Measurements from ENCODE around the gene LMNA. TPM values are rescaled to one million over a fixed set of nuclear protein-coding genes. Genes with fewer than 3 reads are reported as not detected.

Gene LMNA
- total RNA-seq, 1 experiment from 2014 or later = 51.0 TPM

DNA sequence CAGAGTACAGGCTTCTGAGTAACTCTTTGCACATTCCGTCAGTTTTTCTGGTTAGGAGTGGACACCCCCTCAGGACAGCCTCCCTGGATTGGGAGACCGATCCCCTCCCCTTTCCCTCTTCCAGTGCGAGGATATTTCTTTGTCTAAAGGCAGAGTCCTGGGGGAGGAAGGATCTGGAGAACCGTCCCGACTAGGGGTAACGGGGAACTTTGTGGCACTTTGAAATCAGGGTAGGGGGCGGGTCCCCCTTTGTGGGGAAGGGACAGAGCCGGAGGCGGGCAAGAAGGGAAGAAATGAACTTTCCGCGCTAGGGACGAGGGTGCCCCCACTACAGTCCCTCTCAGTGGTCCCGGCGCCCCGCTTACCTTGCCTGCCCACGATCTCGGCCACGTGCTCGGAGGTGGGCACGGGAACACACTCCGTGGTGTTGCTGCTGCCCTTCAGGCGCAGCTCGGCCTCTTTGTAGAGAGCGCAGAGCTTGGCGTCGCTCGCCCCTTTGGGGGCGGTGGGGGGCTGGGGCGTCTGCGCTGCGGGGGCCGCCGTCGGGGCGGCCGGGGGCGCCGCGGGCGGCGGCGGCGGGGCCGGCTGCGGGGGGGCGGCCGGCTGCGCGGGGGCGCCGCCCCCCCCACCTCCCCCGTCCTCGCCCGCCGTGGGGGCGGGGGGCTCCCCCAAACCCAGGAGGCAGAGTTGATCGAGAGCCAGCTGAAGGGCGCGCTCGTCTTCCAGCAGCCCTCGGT, 33.2 kb upstream of the LMNA start:
- H3K4me1 Mint-ChIP-seq = peaks cover 60 to 68% of the 10 kb centered on the region in 2 experiments
- no peak for DNase-seq
- Histone ChIP-seq H3K27me3 (ENCODE audit: insufficient read depth, low read length) (no peaks in the 10 kb centered on the region), H3T11ph (ENCODE audit: low read length) (no peak overlapping the region), H4K91ac (ENCODE audit: insufficient read length, low read depth, low read length) (no peak overlapping the region), H4K5ac (ENCODE audit: insufficient read length, low read depth, low read length) (no peak overlapping the region), H2AFZ (ENCODE audit: low read length) (no peak overlapping the region), H3K9me3 (ENCODE audit: control insufficient read depth, low read depth, low read length) (no peaks in the 10 kb centered on the region), H3K79me1 (ENCODE audit: insufficient read depth, low read depth, low read length, poor library complexity, severe bottlenecking) (no peaks in the 10 kb centered on the region), H3K18ac (ENCODE audit: insufficient read length, low read depth, low read length) (peak overlapping the region; percentile 85), H4K20me1 (ENCODE audit: control insufficient read depth, insufficient read depth, insufficient read length) (no peaks in the 10 kb centered on the region), H4K8ac (replicated peaks; ENCODE audit: insufficient read length, low read depth, low read length) (no peak overlapping the region), H2BK20ac (ENCODE audit: low read depth, low read length, poor library complexity, severe bottlenecking) (no peak overlapping the region), H3K4ac (ENCODE audit: low read depth, low read length) (no peak overlapping the region; the same call in 1 of the 2 replicates), H3K9ac (ENCODE audit: extremely low read depth, insufficient read length, low read length) (peak overlapping the region; percentile 79), H3K23ac (ENCODE audit: insufficient read length, low read depth, low read length) (no peak overlapping the region), H3K4me1 (ENCODE audit: insufficient read depth, low read length) (peaks cover 16% of the 10 kb centered on the region), H3K23me2 (ENCODE audit: insufficient read length, low read depth, low read length, poor library complexity, severe bottlenecking) (peaks cover 18% of the 10 kb centered on the region), H2BK120ac (ENCODE audit: low read depth, low read length, poor library complexity, severe bottlenecking) (no peak overlapping the region), H3K4me2 (ENCODE audit: insufficient read depth, insufficient read length, low read length) (peak overlapping the region; percentile 61), H2AK5ac (ENCODE audit: insufficient read length, low read length) (no peak overlapping the region), H2BK12ac (ENCODE audit: insufficient read length, low read depth, low read length) (no peak overlapping the region), H3K27ac (ENCODE audit: insufficient read length, low read depth, low read length) (no peak overlapping the region), H2BK5ac (ENCODE audit: insufficient read length, low read length) (no peak overlapping the region), H3K14ac (ENCODE audit: insufficient read depth, low read length) (peak overlapping the region; percentile 90), H2BK15ac (ENCODE audit: low read depth, low read length) (no peak overlapping the region), H3K56ac (ENCODE audit: insufficient read length, low read depth, low read length) (no peak overlapping the region), H3K79me2 (ENCODE audit: insufficient read depth, low read length) (peaks cover 23% of the 10 kb centered on the region; the same call in 1 of the 2 replicates)
- H3K27me3 Mint-ChIP-seq (ENCODE audit: low read depth) = no peaks in the 10 kb centered on the region
- H3K27ac Mint-ChIP-seq = peak overlapping the region; percentile 81 to 97 (median 96)
- H3K36me3 Mint-ChIP-seq (ENCODE audit: insufficient read depth in 1 of 3, low read depth in 3 of 3) = peaks cover 18 to 41% (median 33%) of the 10 kb centered on the region in 3 experiments; a peak in 6 of 7 replicates
- H3K9me3 Mint-ChIP-seq = no peaks in the 10 kb centered on the region; a peak in 1 of 5 replicates
- peak overlapping the region; percentile 88 to 97 for H3K4me3 Mint-ChIP-seq
- WGBS (ENCODE audit: extremely low coverage, insufficient read length, low lambda C conversion rate) = no CpG with 5 or more reads among the region's 61 CpGs
- TF ChIP-seq, protein P1, sequence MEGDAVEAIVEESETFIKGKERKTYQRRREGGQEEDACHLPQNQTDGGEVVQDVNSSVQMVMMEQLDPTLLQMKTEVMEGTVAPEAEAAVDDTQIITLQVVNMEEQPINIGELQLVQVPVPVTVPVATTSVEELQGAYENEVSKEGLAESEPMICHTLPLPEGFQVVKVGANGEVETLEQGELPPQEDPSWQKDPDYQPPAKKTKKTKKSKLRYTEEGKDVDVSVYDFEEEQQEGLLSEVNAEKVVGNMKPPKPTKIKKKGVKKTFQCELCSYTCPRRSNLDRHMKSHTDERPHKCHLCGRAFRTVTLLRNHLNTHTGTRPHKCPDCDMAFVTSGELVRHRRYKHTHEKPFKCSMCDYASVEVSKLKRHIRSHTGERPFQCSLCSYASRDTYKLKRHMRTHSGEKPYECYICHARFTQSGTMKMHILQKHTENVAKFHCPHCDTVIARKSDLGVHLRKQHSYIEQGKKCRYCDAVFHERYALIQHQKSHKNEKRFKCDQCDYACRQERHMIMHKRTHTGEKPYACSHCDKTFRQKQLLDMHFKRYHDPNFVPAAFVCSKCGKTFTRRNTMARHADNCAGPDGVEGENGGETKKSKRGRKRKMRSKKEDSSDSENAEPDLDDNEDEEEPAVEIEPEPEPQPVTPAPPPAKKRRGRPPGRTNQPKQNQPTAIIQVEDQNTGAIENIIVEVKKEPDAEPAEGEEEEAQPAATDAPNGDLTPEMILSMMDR (conservative IDR thresholded peaks at IDR 0.05) = no peak

Data from H9 (cell line).